Measurements from ENCODE around the gene KY.

Gene KY

GRCh38 chr3:134646086-134646485, 4.7 kb downstream of the KY start:
- no peak for DNase-seq (ENCODE audit: low read depth in 4 of 4, low spot score in 1 of 4)

DNA sequence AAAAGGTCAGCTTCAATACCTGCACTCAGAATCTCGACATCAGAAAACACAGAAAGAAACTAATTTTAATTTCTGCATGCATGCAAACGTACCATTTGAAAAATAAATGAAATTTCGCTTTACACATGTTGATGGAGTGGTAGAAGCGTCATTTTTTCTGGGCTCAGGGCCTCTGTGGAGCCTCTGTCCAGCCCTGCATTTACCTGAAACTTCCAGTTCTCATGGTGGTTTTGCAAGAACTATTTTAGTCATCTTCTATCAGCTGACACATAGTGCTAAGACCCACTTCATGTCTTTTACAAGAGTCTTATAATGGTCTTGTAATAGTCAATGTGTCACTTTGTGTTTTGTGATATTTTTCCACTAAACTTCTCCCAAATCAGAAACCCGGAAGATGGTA, 5.3 kb downstream of the KY start:
- no peak for DNase-seq (ENCODE audit: low read depth in 4 of 4, low spot score in 1 of 4)

DNA sequence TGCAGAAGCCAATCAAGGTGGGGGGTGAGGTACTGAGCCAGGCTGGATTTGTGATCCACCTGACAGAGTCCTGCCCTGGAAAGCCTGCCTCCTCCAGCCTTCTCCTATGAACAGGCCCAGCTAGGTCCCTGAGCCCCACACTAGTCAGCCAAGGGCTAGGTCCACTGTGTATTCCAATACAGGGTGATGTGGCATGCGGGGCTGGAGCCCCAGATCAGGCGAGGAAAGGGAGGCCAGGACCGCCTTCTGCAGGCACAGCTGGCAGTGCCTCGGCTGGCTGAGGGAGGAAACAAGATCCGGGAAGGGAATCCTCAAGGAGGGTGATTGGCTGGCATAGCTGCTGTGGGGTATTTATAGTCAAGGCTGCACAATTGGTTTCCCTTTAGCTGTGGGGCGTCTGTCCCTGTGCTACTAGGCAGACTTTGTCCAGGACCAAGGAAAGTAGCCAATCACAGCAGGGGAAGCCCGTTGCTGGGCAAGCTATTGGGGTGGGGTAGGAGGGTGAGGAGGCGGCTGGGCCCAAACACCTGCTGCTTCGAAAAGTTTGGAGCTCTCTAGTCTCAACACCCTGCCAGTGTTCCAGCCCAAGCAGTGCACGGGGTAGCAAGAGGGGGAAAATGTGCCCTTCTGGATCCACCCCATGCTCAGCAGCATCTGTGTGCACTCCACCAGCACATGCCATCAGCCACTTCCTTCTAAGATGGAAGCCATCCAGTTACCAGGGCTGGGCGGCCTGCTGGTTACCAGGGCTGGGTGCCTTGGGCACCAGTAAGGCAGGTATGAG, 5.9 kb downstream of the KY start:
- no peak for DNase-seq (ENCODE audit: low read depth in 4 of 4, low spot score in 1 of 4)

GRCh38 chr3:134643150-134643675, 7.6 kb downstream of the KY start:
- DNase-seq (ENCODE audit: low read depth in 4 of 4, low spot score in 1 of 4): no peak

GRCh38 chr3:134642445-134643149, 8.2 kb downstream of the KY start:
- DNase-seq (ENCODE audit: low read depth in 4 of 4, low spot score in 1 of 4): no peak

DNA sequence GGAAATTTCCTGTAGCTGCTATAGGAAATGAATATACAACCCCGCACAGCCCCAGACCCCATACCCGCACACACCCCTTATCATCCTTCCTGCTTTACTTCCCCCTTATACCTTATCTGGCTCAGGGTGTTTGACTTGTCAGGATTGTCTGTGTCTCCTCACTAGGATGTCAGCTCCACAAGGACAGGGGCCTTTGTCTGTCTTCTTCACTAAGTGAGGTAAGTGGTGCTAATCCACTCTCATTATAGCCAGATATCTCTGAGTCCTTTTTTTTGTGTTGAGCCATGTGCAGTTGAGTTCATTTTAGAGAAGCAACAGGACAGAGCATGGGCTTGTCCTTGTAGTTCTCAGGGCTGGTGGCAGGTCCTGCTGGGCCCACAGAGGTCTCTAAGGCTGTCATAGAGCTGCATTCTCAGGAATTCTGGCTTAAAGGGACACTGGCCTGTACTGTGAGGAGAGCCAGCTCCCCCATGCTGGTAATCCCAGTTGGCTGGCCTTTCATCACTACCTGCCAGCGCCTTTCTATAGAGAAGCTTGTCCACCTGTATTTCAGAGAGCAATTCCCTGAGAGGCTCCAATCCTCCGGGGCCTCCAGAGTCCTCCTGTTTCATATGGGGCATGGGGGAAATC, 9.0 kb downstream of the KY start:
- DNase-seq (ENCODE audit: low read depth in 4 of 4, low spot score in 1 of 4): no peak

- no peak for DNase-seq (ENCODE audit: low read depth in 4 of 4, low spot score in 1 of 4)
Measured at GRCh38 chr3:134640872-134641470, 9.9 kb downstream of the KY start.

DNA sequence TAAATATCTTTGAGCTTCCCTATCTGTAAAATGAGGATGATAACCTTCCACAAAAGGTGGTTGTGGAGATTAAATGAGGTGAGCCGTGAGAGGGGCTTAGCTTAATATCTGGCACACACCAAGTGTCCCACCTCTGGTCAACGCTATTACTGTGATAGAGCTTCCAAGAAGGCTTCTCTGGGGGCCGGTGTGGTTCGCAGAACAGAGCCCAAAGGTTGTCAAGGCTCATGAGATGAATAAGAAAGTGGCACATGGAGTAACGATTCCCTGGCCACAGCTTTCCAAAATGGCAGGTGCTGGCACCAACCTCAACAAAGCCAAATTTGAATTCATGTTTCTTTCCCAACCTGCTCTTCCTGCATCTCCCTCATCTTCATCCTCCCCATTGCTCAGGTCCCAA, 10.4 kb downstream of the KY start:
- DNase-seq (ENCODE audit: low read depth in 4 of 4, low spot score in 1 of 4): no peak

- no peak for DNase-seq (ENCODE audit: low read depth in 4 of 4, low spot score in 1 of 4)
Measured at GRCh38 chr3:134638385-134639030, 12.3 kb downstream of the KY start.

- no peak for DNase-seq (ENCODE audit: low read depth in 4 of 4, low spot score in 1 of 4)
Measured at GRCh38 chr3:134636406-134636805, 14.4 kb downstream of the KY start.

- DNase-seq (ENCODE audit: low read depth in 4 of 4, low spot score in 1 of 4): no peak
Measured at GRCh38 chr3:134630506-134630905, 20.3 kb downstream of the KY start.

- DNase-seq (ENCODE audit: low read depth in 4 of 4, low spot score in 1 of 4): no peak
Measured at GRCh38 chr3:134628884-134629283, 21.9 kb downstream of the KY start.

DNA sequence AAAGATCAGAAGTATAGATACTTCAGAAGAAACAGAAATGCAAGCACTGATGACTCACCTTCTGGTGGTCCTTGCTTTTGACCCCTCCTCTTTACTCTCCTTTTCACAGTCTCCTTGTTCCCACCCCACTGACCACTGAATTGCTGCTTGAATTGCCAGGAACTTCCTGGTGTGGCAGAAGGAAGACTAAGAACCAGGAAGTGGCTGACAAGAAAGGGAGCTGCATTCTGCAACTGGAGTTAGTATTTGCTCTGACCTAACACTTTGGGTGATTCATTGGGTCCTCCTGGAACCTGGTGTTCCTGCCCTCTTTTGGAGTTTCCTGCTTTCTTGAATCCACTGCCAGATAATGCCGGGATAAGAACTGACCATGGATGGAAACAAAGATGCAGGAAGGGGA, 23.0 kb downstream of the KY start:
- no peak for DNase-seq (ENCODE audit: low read depth in 4 of 4, low spot score in 1 of 4)

DNA sequence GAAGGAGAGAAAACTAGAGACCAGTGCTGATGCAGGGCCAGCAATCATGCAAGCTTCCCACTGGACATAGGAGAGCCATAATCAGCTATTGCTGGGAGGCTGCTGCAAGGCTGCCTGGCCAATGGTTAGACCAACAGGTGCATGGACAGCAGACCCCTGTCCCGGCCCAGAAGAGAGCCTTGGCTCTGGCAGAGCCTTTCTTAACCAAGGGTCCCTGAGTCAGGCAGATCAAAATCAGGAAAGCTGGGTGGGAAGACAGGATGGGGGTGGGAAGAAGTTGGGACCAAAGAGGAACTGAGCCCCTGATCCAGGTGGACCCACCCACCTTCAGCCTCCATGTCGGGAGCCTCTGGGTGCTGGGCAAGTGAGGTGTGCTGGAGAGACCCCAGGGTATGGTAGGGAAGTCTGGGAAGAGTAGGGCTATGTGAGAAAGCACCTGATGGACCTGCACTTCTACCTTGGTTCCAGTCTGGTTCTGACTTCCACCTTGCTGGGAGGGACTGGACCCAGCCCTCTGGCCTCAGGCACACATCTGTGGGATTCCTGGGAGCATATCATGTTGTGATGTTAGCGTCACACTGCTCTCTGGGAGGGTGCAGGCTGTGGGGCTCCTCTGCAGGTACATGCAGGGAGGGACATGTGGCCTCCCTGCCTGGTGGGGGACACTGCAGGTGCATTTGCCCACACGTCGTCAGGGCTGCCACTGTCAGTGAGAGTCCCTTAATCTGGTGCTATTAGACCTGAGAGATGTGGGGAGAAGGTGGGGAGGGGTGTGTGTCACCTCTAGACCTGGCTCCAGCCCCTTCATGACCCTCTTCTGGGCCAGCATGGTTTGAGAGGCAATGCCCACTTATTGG, 24.7 kb downstream of the KY start:
- DNase-seq (ENCODE audit: low read depth in 4 of 4, low spot score in 1 of 4): no peak

DNA sequence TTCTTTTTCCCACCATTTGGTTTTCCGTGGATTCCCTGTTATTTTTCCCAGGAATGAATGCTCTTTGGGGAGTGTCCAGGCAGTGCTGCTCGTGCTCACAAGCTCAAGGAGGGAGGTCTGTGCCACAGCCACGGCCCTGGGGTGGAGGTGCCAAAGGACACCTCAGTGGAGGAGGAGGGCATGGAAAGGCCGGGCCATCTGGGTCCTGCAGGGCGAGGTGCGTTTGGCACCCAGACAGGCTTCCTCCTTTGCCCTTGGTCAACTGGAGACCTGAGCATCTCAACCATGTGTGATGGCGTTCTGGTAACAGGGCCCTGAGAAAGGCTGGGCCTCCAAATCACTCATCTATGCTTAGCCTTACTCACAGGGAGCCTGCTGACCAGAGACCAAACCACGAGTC, 25.4 kb downstream of the KY start:
- DNase-seq (ENCODE audit: low read depth in 4 of 4, low spot score in 1 of 4): no peak

GRCh38 chr3:134624537-134625287, 26.1 kb downstream of the KY start:
- no peak for DNase-seq (ENCODE audit: low read depth in 4 of 4, low spot score in 1 of 4)

GRCh38 chr3:134623615-134624245, 27.1 kb downstream of the KY start:
- no peak for DNase-seq (ENCODE audit: low read depth in 4 of 4, low spot score in 1 of 4)

GRCh38 chr3:134622806-134623365, 27.9 kb downstream of the KY start:
- DNase-seq (ENCODE audit: low read depth in 4 of 4, low spot score in 1 of 4): no peak

GRCh38 chr3:134621854-134622253, 29.0 kb downstream of the KY start:
- no peak for DNase-seq (ENCODE audit: low read depth in 4 of 4, low spot score in 1 of 4)

Data from stimulated activated CD4-positive, alpha-beta T cell treated with anti-CD3 and anti-CD28 coated beads, Interleukin-1b, Interleukin-23, amount 100 ng/mL, for 24 hours (primary cell).